Ascending aorta (tissue), 2 donors: ENCODE data around the gene ANKRD44. TPM values are rescaled to one million over a fixed set of nuclear protein-coding genes. Genes with fewer than 3 reads are reported as not detected.
"Not testable (repeated sequence)": the region's sequence is repeated elsewhere in the genome, so short reads cannot be mapped to it uniquely, and the experiment has no call there.

Experiments used
- DNase-seq, 2 donors: peaks; one replicate each; pipeline ENCODE4 v3.0.0-alpha.2; 2019; ENCODE audit warnings: low spot score in 2 of 2
- H3K27ac ChIP-seq, 2 donors: fragments of 200-600 bp; sonication (generic); one replicate each; pipeline ENCODE4 v1.5.1; 2016 to 2017; ENCODE audit warnings: mild to moderate bottlenecking in 1 of 2
- H3K27me3 ChIP-seq: fragments of 200-600 bp; sonication (generic); one replicate; pipeline ENCODE4 v1.5.1; 2017
- H3K36me3 ChIP-seq, 2 donors: fragments of 200-600 bp; sonication (generic); one replicate each; pipeline ENCODE4 v1.5.1; 2016
- H3K4me1 ChIP-seq, 2 donors: fragments of 200-600 bp; sonication (generic); one replicate each; pipeline ENCODE4 v1.5.1; 2016 to 2017; ENCODE audit warnings: mild to moderate bottlenecking in 1 of 2
- H3K4me3 ChIP-seq, 2 donors: fragments of 200-600 bp; sonication (generic); one replicate each; pipeline ENCODE4 v1.5.1; 2016 to 2017; ENCODE audit warnings: mild to moderate bottlenecking in 1 of 2
- H3K9me3 ChIP-seq, 2 donors: fragments of 200-600 bp; sonication (generic); one replicate each; pipeline ENCODE4 v1.5.1; 2016
- CTCF ChIP-seq, 3 experiments: fragments of 200-600 bp in 2 of 3; fragments of 450-650 bp in 1 of 3; sonication (generic) in 2 of 3; IDR thresholded peaks; one replicate each; pipeline ENCODE4 v1.5.1; 2016 to 2019; ENCODE audit warnings: antibody characterized with exemption in 3 of 3, mild to moderate bottlenecking in 1 of 3, moderate library complexity in 1 of 3
- intact Hi-C: fragments of 100-400 bp; cut with DNase I; formaldehyde crosslinking; loops from one replicate; pipeline ENCODE4 v1.15.1; 2023
- total RNA-seq: library from RNA; depleted of rRNA; stranded (reverse); fragments of >200 nt; gene quantifications from one replicate; pipeline ENCODE4 v1.1.0, GENCODE V29; 2016

ANKRD44 gene
- total RNA-seq, 1 donor from 2014 or later, result 66.3 TPM

- H3K27me3 ChIP-seq, result no peaks in the 10 kb centered on the region
- no peak for DNase-seq
- H3K4me1 ChIP-seq, result peaks cover 4 to 5% of the 10 kb centered on the region in 2 donors
- TF ChIP-seq CTCF (IDR thresholded peaks at IDR 0.05), result no peak
- H3K9me3 ChIP-seq, result no peaks in the 10 kb centered on the region
- H3K27ac ChIP-seq, result no peak overlapping the region
- intact Hi-C loops, result no loop called here
- no peak overlapping the region for H3K4me3 ChIP-seq
- H3K36me3 ChIP-seq, result no peaks in the 10 kb centered on the region
These were observed 278.8 kb downstream of the ANKRD44 start for GRCh38 chr2:197031803-197032202.

- no peak overlapping the region for H3K27ac ChIP-seq
- no peak overlapping the region for H3K4me3 ChIP-seq
- DNase-seq, result no peak
- peaks cover 4 to 5% of the 10 kb centered on the region in 2 donors for H3K4me1 ChIP-seq
- TF ChIP-seq CTCF (IDR thresholded peaks at IDR 0.05), result no peak
- H3K36me3 ChIP-seq, result peaks cover 0 to under 1% of the 10 kb centered on the region in 2 donors
- no peaks in the 10 kb centered on the region for H3K9me3 ChIP-seq
- H3K27me3 ChIP-seq, result no peaks in the 10 kb centered on the region
- intact Hi-C loops, result no loop called here
These were observed 280.5 kb downstream of the ANKRD44 start for GRCh38 chr2:197030090-197030489.

DNA sequence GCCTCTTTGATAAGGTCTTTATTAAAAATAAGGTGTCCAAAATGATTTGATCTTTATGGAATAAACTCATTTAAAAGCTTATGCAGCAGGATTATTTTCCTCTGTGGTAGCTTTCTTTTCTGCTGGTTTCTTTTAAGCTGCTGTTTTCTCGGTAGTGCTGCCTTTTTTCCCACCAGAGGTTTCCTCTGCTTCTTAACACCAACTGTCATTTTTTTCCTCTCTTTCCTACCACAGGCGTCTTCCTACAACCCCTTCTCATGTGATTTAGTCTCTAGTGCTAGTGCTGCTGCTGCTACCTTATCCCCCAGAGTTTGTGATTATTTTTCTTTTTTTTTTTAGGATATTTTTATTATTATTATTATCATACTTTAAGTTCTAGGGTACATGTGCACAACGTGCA, 281.9 kb downstream of the ANKRD44 start:
- Histone ChIP-seq H3K9me3 (no peaks in the 10 kb centered on the region), H3K4me3 (no peak overlapping the region), H3K4me1 (no peaks in the 10 kb centered on the region), H3K27me3 (no peaks in the 10 kb centered on the region), H3K36me3 (peaks cover 10 to 14% of the 10 kb centered on the region in 2 donors), H3K27ac (no peak overlapping the region)
- DNase-seq, result no peak
- TF ChIP-seq CTCF (IDR thresholded peaks at IDR 0.05), result no peak
- intact Hi-C loops, result no loop called here

DNA sequence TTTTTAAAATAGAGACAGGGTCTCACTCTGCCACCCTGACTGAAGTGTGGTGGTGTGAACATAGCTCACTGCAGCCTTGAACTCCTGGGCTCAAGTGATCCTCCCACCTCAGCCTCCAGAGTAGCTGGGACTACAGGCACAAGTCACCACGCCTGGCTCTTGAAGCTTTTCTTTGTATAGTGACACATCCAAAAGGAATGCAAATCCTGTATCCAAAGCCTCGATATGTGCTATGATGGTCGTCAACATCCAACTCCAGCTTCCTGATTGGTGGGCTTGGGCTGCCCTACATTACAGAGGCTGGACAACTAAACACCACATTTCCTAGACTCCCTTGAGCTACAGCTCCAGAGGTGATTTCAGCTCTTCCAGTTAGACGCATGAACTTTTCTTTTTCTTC, 282.4 kb downstream of the ANKRD44 start:
- intact Hi-C loops, result no loop called here
- DNase-seq, result no peak
- peaks cover 12 to 17% of the 10 kb centered on the region in 2 donors for H3K36me3 ChIP-seq
- H3K4me1 ChIP-seq, result no peaks in the 10 kb centered on the region
- no peaks in the 10 kb centered on the region for H3K27me3 ChIP-seq
- no peaks in the 10 kb centered on the region for H3K9me3 ChIP-seq
- H3K4me3 ChIP-seq, result no peak overlapping the region
- no peak for TF ChIP-seq CTCF (IDR thresholded peaks at IDR 0.05)
- no peak overlapping the region for H3K27ac ChIP-seq

- Histone ChIP-seq H3K4me1 (no peaks in the 10 kb centered on the region), H3K9me3 (no peaks in the 10 kb centered on the region), H3K27me3 (no peaks in the 10 kb centered on the region), H3K4me3 (no peak overlapping the region), H3K36me3 (peaks cover 12 to 25% of the 10 kb centered on the region in 2 donors), H3K27ac (no peak overlapping the region)
- intact Hi-C loops, result no loop called here
- no peak for DNase-seq
- TF ChIP-seq CTCF (IDR thresholded peaks at IDR 0.05), result no peak
These were observed 286.4 kb downstream of the ANKRD44 start for GRCh38 chr2:197024206-197024605.

- H3K4me1 ChIP-seq, H3K9me3 ChIP-seq, H3K4me3 ChIP-seq, intact Hi-C loops, H3K27me3 ChIP-seq, DNase-seq, H3K27ac ChIP-seq: not testable (repeated sequence)
- peaks cover 12 to 25% of the 10 kb centered on the region in 2 donors for H3K36me3 ChIP-seq
These were observed 289.7 kb downstream of the ANKRD44 start for GRCh38 chr2:197020921-197021320.
